A673 (cell line): ENCODE results near the gene ATP5MC2. TPM values are rescaled to one million over a fixed set of nuclear protein-coding genes. Genes with fewer than 3 reads are reported as not detected.
"Not testable (repeated sequence)": the region's sequence is repeated elsewhere in the genome, so short reads cannot be mapped to it uniquely, and the experiment has no call there.

Source experiments
- BruUV-seq: library from RNA; stranded (reverse); fragments of 400-500 nt; replicated peaks from 2 replicates; lab custom pipeline; 2021; lab: Mats Ljungman, UMichigan
- CTCF ChIA-PET: fragments of 300-600 bp; sonication (Branson Sonifier 250); formaldehyde crosslinking; loops from one replicate; lab custom pipeline; 2022; ENCODE audit warnings: antibody characterized with exemption; lab: Charles Lee
- POLR2A ChIA-PET: fragments of 300-600 bp; sonication (Branson Sonifier 250); formaldehyde crosslinking; loops from one replicate; lab custom pipeline; 2022; ENCODE audit warnings: antibody characterized with exemption; ENCODE audit not compliant: low non-redundant PET; lab: Charles Lee
- DNase-seq: peaks from one replicate; pipeline ENCODE4 v3.0.0-alpha.2; 2015; ENCODE audit warnings: low spot score
- H3K27ac ChIP-seq: fragments of 200-600 bp; sonication (generic); 2 replicates; pipeline ENCODE4 v1.5.1; 2016; ENCODE audit warnings: mixed run types, low read depth, mild to moderate bottlenecking, mixed read lengths, antibody characterized with exemption, low read length; ENCODE audit not compliant: poor library complexity, severe bottlenecking
- H3K27me3 ChIP-seq: fragments of 200-600 bp; sonication (generic); replicated peaks from 2 replicates; pipeline ENCODE4 v1.6.1; 2017; ENCODE audit warnings: mixed run types, low read depth, mild to moderate bottlenecking, mixed read lengths, antibody characterized with exemption, low read length; ENCODE audit not compliant: insufficient read depth, poor library complexity
- H3K36me3 ChIP-seq: fragments of 200-600 bp; sonication (generic); 2 replicates; pipeline ENCODE4 v1.6.1; 2016; ENCODE audit warnings: mixed run types, mild to moderate bottlenecking, mixed read lengths, antibody characterized with exemption, low read length; ENCODE audit not compliant: insufficient read depth, poor library complexity, severe bottlenecking
- H3K4me1 ChIP-seq: fragments of 200-600 bp; sonication (generic); 2 replicates; pipeline ENCODE4 v1.6.1; 2017; ENCODE audit warnings: mixed run types, mild to moderate bottlenecking, mixed read lengths, antibody characterized with exemption, low read length; ENCODE audit not compliant: insufficient read depth, poor library complexity, severe bottlenecking
- H3K4me3 ChIP-seq: fragments of 200-600 bp; sonication (generic); 2 replicates; pipeline ENCODE4 v1.5.1; 2016; ENCODE audit warnings: low read depth, mixed run types, mild to moderate bottlenecking, mixed read lengths, low read length; ENCODE audit not compliant: poor library complexity, severe bottlenecking
- H3K9me3 ChIP-seq: fragments of 200-600 bp; sonication (generic); 2 replicates; pipeline ENCODE4 v1.6.1; 2016; ENCODE audit warnings: mixed run types, low read depth, mild to moderate bottlenecking, mixed read lengths, antibody characterized with exemption, low read length; ENCODE audit not compliant: poor library complexity, severe bottlenecking
- EZH2 ChIP-seq: fragments of 200-600 bp; sonication (generic); IDR thresholded peaks from 2 replicates; pipeline ENCODE4 v1.6.1; 2017; ENCODE audit warnings: borderline replicate concordance, low read depth, mild to moderate bottlenecking, mixed read lengths, antibody characterized with exemption, low read length; ENCODE audit not compliant: poor library complexity, severe bottlenecking
- intact Hi-C: fragments of 100-400 bp; cut with micrococcal nuclease; formaldehyde crosslinking; loops from one replicate; pipeline ENCODE4 v1.10.0; 2022; ENCODE audit not compliant: unreplicated experiment
- total RNA-seq: library from RNA; stranded (reverse); gene quantifications from 2 replicates; pipeline ENCODE4 v1.2.3, GENCODE V29; 2021
- TF ChIP-seq, protein P1 (sequence below): fragments of 300-800, 200-600 bp; sonication (generic); conservative IDR thresholded peaks from 2 replicates; pipeline ENCODE4 v1.5.1; 2017; ENCODE audit warnings: low read depth, mild to moderate bottlenecking, antibody characterized with exemption, low read length, moderate library complexity, mixed read lengths

The ATP5MC2 gene
- total RNA-seq, 1 experiment from 2014 or later = 447 TPM

DNA sequence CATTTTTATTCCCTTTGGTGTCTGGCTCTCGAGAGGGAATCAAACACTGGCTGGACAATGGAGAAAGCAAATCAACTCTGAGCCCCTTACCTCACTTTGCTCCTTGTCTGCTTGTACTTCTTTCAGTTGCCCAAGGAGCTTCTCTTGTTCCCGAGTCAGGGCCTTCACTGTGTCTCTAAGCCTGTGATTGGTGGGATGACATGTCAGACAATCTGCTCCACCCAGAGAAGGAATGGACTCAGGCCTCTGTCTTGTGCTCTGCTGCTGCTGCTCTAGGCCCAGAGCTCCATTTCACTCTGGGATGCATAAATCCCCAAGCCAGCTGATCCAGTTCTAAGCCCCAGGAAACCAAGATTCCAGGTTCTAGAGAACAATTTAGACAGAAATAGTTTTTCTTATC is 43.8 kb upstream of the ATP5MC2 start:
- POLR2A ChIA-PET = interaction anchor here (0.6 to 0.7 kb wide), 2 partner anchors 18 to 115 kb away, joined by 3 read pairs; no protein-coding TSS in a partner anchor
- CTCF ChIA-PET = no interaction called here
- no peak for DNase-seq
- intact Hi-C loops = no loop called here
- no peaks in the 10 kb centered on the region for H3K27me3 ChIP-seq
- no peaks in the 10 kb centered on the region for H3K4me1 ChIP-seq
- H3K4me3 ChIP-seq = no peak overlapping the region
- TF ChIP-seq, protein P1, sequence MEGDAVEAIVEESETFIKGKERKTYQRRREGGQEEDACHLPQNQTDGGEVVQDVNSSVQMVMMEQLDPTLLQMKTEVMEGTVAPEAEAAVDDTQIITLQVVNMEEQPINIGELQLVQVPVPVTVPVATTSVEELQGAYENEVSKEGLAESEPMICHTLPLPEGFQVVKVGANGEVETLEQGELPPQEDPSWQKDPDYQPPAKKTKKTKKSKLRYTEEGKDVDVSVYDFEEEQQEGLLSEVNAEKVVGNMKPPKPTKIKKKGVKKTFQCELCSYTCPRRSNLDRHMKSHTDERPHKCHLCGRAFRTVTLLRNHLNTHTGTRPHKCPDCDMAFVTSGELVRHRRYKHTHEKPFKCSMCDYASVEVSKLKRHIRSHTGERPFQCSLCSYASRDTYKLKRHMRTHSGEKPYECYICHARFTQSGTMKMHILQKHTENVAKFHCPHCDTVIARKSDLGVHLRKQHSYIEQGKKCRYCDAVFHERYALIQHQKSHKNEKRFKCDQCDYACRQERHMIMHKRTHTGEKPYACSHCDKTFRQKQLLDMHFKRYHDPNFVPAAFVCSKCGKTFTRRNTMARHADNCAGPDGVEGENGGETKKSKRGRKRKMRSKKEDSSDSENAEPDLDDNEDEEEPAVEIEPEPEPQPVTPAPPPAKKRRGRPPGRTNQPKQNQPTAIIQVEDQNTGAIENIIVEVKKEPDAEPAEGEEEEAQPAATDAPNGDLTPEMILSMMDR = no peak
- TF ChIP-seq EZH2 = no peak
- H3K27ac ChIP-seq = no peak overlapping the region
- H3K36me3 ChIP-seq = no peaks in the 10 kb centered on the region
- BruUV-seq = no TSS peak
- no peaks in the 10 kb centered on the region for H3K9me3 ChIP-seq

- H3K27me3 ChIP-seq, CTCF ChIA-PET, POLR2A ChIA-PET, H3K36me3 ChIP-seq, H3K4me1 ChIP-seq, BruUV-seq, DNase-seq, H3K4me3 ChIP-seq, H3K27ac ChIP-seq, intact Hi-C loops, H3K9me3 ChIP-seq: not testable (repeated sequence)
Observed at GRCh38 chr12:53718567-53718966, 42.7 kb upstream of the ATP5MC2 start.

DNA sequence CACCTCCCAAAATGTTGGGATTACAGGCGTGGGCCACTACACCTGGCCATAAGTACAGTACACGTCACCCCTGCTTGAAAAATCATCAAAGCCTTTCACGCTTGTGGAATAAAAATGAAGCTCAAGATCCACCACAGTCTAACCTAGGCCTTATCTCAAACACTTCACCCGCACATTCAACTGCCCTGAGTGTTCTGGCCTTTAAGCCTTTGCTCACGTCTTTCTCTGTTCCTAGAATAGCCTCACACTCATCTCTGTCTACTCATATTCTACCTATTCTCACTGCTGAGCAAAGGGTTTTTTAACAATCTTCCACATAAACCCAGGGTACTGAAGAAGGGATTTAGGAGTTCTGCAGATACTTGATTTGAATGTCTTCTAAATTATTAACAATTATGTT is 41.4 kb upstream of the ATP5MC2 start:
- TF ChIP-seq, protein P1 = no peak
- Histone ChIP-seq H3K4me1 (no peaks in the 10 kb centered on the region), H3K4me3 (no peak overlapping the region), H3K27me3 (no peaks in the 10 kb centered on the region), H3K9me3 (no peaks in the 10 kb centered on the region), H3K36me3 (no peaks in the 10 kb centered on the region), H3K27ac (no peak overlapping the region)
- CTCF ChIA-PET = no interaction called here
- DNase-seq = no peak
- intact Hi-C loops = no loop called here
- BruUV-seq = no TSS peak
- POLR2A ChIA-PET = interaction anchor here (0.9 kb wide), 1 partner anchor 15 kb away, joined by 3 read pairs; no protein-coding TSS in a partner anchor

GRCh38 chr12:53714004-53714403 is 38.1 kb upstream of the ATP5MC2 start:
- TF ChIP-seq EZH2 = no peak
- TF ChIP-seq, protein P1 = no peak
- ChIA-PET CTCF (no interaction called here), POLR2A (no interaction called here)
- no peak overlapping the region for H3K4me3 ChIP-seq
- no peaks in the 10 kb centered on the region for H3K9me3 ChIP-seq
- intact Hi-C loops = no loop called here
- H3K27me3 ChIP-seq = no peaks in the 10 kb centered on the region
- no peaks in the 10 kb centered on the region for H3K36me3 ChIP-seq
- H3K4me1 ChIP-seq = peaks cover 11% of the 10 kb centered on the region
- no TSS peak for BruUV-seq
- no peak overlapping the region for H3K27ac ChIP-seq
- no peak for DNase-seq
